Stimulated activated CD8-positive, alpha-beta memory T cell treated with anti-CD3 and anti-CD28 coated beads, Interleukin-15, amount 100 ng/mL, for 1 hour (primary cell): Measurements from ENCODE around the gene ANHX.

Experiments used
- DNase-seq: peaks from one replicate; pipeline ENCODE4 v3.0.0-alpha.2; 2020; ENCODE audit warnings: low read depth

Gene ANHX

DNA sequence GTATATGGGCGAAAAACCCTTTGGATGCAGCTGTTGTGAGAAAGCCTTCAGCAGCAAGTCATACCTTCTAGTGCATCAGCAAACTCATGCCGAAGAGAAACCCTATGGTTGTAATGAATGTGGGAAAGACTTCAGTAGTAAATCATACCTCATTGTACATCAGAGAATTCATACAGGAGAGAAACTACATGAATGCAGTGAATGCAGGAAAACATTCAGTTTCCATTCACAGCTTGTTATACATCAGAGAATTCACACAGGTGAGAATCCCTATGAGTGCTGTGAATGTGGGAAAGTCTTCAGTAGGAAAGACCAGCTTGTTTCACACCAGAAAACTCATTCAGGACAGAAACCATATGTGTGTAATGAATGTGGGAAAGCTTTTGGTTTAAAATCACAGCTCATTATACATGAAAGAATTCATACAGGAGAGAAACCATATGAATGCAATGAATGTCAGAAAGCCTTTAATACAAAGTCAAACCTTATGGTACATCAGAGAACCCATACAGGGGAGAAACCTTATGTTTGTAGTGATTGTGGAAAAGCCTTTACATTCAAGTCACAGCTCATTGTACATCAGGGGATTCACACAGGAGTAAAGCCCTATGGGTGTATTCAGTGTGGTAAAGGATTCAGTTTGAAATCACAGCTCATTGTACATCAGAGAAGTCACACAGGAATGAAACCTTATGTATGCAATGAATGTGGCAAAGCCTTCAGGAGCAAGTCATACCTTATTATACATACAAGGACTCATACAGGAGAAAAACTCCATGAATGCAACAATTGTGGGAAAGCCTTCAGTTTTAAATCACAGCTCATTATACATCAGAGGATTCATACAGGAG lies 33.0 kb downstream of the ANHX start:
- DNase-seq = no peak

DNA sequence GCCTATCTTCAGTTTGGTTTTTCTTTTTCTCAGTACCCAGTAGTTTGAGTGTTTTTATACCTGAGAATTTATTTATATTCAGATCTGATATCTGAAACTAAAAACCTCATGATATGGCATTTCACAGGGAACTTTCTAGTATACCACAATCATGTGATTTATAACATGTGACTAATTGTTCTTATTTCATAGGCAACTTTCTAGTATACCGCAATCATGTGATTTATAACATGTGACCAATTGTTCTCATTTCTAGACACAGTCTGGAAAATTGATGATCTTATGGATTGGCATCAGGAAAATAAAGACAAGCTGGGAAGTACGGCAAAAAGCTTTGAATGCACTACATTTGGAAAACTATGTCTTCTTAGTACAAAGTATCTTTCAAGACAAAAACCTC lies 33.8 kb downstream of the ANHX start:
- DNase-seq = no peak

DNA sequence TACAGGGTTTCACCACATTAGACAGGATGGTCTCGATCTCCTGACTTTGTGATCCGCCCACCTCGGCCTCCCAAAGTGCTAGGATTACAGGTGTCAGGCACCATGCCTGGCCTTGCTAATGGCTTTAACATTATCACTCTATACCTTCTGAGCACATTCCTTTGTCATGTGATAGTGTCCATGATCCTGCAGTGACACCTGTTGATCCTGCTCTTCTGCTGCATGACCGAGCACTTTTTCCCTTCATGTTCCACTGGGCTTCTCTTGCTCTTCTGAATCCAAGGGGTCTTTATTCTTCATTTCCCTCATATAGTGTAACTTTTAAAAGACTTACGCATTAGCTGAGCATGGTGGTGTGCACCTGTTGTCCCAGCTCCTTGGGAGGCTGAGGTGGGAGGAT lies 42.8 kb downstream of the ANHX start:
- no peak for DNase-seq

DNA sequence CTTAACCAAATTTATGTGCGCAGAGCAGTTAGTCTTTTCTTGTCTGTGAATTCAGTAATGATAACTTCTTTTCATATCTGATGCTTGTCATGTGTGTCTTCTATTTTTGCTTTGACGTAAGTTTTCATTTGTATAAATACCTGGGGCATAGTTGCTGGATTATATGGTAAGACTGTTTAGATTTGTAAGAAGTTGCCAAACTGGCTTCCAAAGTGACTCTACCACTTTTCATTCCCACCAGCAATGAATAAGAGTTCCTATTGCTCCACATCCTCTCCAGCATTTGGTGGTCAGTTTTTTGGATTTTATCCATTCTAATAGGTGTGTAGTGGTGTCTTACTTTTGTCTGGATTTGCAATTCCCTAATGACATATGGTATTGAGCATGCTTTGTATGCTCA lies 45.5 kb downstream of the ANHX start:
- DNase-seq = no peak

DNA sequence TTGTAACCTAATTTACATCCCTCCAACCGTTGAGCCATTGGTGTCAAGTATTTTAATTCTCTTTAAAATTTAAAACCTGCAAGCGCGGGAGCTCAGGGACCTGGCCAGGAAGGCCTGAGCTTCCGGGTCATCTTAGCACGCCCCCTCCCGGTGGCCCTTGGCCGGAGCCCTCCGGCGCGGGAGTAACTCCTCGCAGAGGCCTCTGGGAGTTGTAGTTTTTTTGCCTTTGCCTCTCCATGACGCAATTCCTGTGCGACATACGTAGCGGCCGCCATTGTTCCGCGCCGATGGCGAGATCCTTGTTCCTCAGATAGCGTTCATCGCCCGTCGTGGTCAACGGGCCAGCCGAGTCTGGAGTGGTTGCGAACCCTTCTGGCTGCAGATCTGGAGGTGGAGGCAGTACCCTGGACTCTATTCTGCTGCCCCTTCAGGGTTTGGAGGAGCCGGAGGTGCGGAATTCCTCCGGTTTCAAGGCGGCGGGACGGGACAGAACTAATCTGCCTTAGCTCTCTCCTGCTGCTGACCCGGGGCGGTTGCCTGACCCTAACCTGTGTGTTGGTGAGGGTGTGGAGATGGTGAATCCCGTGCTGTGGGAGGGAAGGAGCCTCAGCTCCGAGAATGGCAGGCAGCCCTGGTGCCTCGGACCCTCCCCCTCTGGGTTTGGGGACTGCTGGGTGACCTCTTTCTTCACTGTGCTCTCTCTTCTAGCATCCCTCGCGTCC lies 54.3 kb downstream of the ANHX start, which contains the start of gene ZNF268:
Gene ZNF268, plus strand, starts transcription at position 258 of the 722 bp plus-strand sequence. CDS start 503 bp downstream, outside the sequence.
- DNase-seq = peak; percentile 85

DNA sequence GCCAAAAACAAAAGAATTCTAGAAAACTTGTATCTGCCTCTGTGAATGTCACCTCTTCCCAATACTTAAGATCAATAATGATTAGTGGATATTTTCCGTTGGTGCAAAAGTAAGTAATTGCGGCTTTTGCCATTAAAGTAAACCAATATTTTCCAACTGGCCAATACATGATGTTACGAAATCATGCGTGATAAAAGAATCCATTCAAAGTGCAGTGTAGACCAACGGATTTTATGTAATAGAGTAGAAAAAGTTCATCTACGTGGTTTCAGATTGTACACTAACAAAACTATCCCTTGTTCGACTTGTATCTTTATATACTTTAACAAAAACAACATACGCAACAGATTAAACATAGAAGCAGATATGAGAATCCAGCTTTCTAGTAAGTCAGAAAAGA lies 55.0 kb downstream of the ANHX start:
- no peak for DNase-seq

DNA sequence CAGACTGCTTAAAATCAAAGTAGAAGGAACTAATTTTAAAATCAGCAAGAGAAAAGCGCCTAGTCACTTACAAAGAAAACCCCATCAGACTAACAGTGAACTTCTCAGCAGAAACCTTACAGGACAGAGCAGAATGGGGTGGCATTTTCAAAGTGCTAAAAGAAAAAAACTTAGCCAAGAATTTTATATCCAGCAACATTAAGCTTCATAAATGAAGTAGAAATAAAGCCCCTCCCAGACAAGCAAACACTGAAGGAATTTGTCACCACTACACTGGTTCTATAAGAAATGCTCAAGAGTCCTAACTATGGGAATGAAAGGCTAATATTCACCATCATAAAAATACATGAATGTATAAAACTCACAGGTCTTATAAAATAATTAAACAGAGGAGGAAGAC lies 60.8 kb downstream of the ANHX start:
- no peak for DNase-seq

DNA sequence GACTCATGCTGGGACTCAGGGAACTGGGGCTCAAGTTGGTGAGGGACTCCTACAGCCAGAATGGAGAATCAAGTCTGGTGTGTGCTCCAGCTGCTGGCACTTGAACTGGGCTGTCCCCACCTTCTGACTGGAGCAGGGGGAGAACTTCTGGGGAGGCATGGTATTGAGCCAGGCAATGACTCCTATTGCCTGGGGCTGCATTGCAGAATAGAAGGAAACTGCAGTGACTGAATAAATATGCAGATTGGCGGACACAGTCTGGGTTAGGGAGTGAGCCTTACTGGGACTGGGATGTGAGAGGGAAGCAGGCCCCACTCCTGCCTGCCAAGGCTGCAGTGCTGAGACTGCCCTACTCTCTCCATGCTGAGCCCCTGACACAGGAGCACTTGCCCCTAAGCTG lies 63.2 kb downstream of the ANHX start:
- DNase-seq = no peak
